Large intestine (tissue), 3 donors: Measurements from ENCODE around the gene ING3. TPM values are rescaled to one million over a fixed set of nuclear protein-coding genes. Genes with fewer than 3 reads are reported as not detected.

ENCODE experiments used
- DNase-seq, 2 donors: peaks; one replicate each; pipeline versions ENCODE4 v3.0.0 to v3.0.0-alpha.2; 2013
- H3K27ac ChIP-seq: one replicate; pipeline ENCODE4 v1.5.1; 2013; ENCODE audit warnings: low read length
- H3K27me3 ChIP-seq: 2 replicates; pipeline ENCODE4 v1.6.1; 2013; ENCODE audit warnings: low read length; ENCODE audit not compliant: control insufficient read depth, insufficient read depth
- H3K36me3 ChIP-seq: 2 replicates; pipeline ENCODE4 v1.6.1; 2013; ENCODE audit warnings: low read length; ENCODE audit not compliant: control insufficient read depth, insufficient read depth
- H3K4me1 ChIP-seq: one replicate; pipeline ENCODE4 v1.6.1; 2013; ENCODE audit warnings: low read length; ENCODE audit not compliant: control insufficient read depth, insufficient read depth
- H3K4me3 ChIP-seq: one replicate; pipeline ENCODE4 v1.5.1; 2013; ENCODE audit warnings: low read length
- H3K9me3 ChIP-seq: one replicate; pipeline ENCODE4 v1.6.1; 2013; ENCODE audit warnings: mild to moderate bottlenecking, low read depth, low read length, moderate library complexity; ENCODE audit not compliant: control insufficient read depth
- WGBS: methylation state at CpG from one replicate; pipeline ENCODE4 v1.1.5; 2013; ENCODE audit warnings: low lambda C conversion rate; ENCODE audit not compliant: insufficient coverage; 5-methylcytosine and 5-hydroxymethylcytosine counted together
- polyA plus RNA-seq: library from polyadenylated mRNA; unstranded; fragments of 120-200 nt; gene quantifications from one replicate; pipeline ENCODE4 v1.2.1, GENCODE V29; 2013

ING3 gene
- polyA plus RNA-seq, 1 donor: 22.6 TPM

DNA sequence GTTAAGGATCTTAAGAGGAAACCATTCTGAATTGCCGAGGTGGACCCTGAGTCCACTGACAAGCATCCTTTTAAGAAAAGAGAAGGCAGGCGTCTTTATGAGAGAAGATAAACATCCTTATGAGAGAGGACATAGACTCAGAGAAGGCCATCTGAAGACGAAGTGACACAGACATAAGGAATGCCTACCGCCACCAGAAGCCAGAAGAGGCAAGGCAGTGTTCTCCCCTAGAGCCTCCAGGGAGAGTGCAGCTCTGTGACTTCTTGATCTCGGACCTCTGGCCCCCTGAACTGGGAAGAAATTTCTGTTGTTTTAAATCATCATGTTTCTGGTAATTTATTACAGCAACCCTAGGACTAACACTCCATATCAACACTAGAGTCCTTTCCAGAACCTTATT lies 25.2 kb upstream of the ING3 start:
- no peak overlapping the region for H3K4me3 ChIP-seq
- no peaks in the 10 kb centered on the region for H3K27me3 ChIP-seq
- WGBS: 100% methylated on average over 2 of the region's 5 CpGs
- DNase-seq: no peak
- H3K36me3 ChIP-seq: no peaks in the 10 kb centered on the region
- no peak overlapping the region for H3K27ac ChIP-seq
- no peaks in the 10 kb centered on the region for H3K9me3 ChIP-seq
- H3K4me1 ChIP-seq: no peaks in the 10 kb centered on the region

GRCh38 chr7:120926943-120927346 lies 23.6 kb upstream of the ING3 start:
- H3K27me3 ChIP-seq: no peaks in the 10 kb centered on the region
- H3K36me3 ChIP-seq: no peaks in the 10 kb centered on the region
- WGBS: 71% methylated on average over 1 of the region's 2 CpGs

GRCh38 chr7:120927454-120928103 lies 23.0 kb upstream of the ING3 start:
- Histone ChIP-seq H3K27ac (no peak overlapping the region), H3K9me3 (no peaks in the 10 kb centered on the region), H3K27me3 (no peaks in the 10 kb centered on the region), H3K4me3 (no peak overlapping the region), H3K4me1 (no peaks in the 10 kb centered on the region), H3K36me3 (no peaks in the 10 kb centered on the region)
- no peak for DNase-seq
- 100% methylated on average over 1 of the region's 2 CpGs for WGBS

More at GRCh38 chr7:120926943-120927346, 23.6 kb upstream of the ING3 start:
- H3K9me3 ChIP-seq: no peaks in the 10 kb centered on the region
- H3K4me1 ChIP-seq: no peaks in the 10 kb centered on the region
- no peak for DNase-seq
- H3K27ac ChIP-seq: no peak overlapping the region
- no peak overlapping the region for H3K4me3 ChIP-seq

- no peak overlapping the region for H3K4me3 ChIP-seq
- H3K27me3 ChIP-seq: no peaks in the 10 kb centered on the region
- DNase-seq: no peak
- H3K36me3 ChIP-seq: no peaks in the 10 kb centered on the region
- no peak overlapping the region for H3K27ac ChIP-seq
- no peaks in the 10 kb centered on the region for H3K4me1 ChIP-seq
- no CpG with 5 or more reads among the region's 1 CpG for WGBS
- H3K9me3 ChIP-seq: no peaks in the 10 kb centered on the region
Observed at GRCh38 chr7:120931243-120931642, 19.3 kb upstream of the ING3 start.

- no peaks in the 10 kb centered on the region for H3K27me3 ChIP-seq
- peak in 1 of 2 donors; percentile 15 for DNase-seq
- WGBS: no CpG with 5 or more reads among the region's 1 CpG
Observed at GRCh38 chr7:120933475-120933874, 17.1 kb upstream of the ING3 start.

DNA sequence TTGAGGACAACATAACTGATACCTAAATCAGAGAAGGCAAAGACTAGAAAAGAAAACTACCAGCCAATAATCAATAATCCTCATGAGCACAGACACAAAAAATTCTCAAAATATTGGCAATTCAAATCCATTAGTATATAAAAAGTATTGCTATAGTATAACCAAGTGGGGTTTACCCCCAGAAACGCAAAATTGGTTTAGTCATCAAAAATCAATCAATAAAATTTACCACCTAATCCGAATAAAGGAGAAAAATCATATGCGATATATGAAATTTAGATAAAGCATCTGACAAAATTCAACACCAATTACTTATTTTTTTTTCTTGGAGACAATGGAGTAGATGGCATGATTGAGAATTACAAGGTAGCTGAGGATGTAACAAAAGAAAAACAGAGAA lies 11.2 kb upstream of the ING3 start:
- 100% methylated on average over 3 of the region's 3 CpGs for WGBS
- H3K4me1 ChIP-seq: no peaks in the 10 kb centered on the region
- H3K4me3 ChIP-seq: no peak overlapping the region
- H3K27ac ChIP-seq: no peak overlapping the region
- no peaks in the 10 kb centered on the region for H3K36me3 ChIP-seq
- no peaks in the 10 kb centered on the region for H3K27me3 ChIP-seq
- no peaks in the 10 kb centered on the region for H3K9me3 ChIP-seq
- DNase-seq: no peak

More at GRCh38 chr7:120933475-120933874, 17.1 kb upstream of the ING3 start:
- no peaks in the 10 kb centered on the region for H3K9me3 ChIP-seq
- no peaks in the 10 kb centered on the region for H3K36me3 ChIP-seq
- H3K27ac ChIP-seq: no peak overlapping the region
- no peaks in the 10 kb centered on the region for H3K4me1 ChIP-seq
- H3K4me3 ChIP-seq: no peak overlapping the region

DNA sequence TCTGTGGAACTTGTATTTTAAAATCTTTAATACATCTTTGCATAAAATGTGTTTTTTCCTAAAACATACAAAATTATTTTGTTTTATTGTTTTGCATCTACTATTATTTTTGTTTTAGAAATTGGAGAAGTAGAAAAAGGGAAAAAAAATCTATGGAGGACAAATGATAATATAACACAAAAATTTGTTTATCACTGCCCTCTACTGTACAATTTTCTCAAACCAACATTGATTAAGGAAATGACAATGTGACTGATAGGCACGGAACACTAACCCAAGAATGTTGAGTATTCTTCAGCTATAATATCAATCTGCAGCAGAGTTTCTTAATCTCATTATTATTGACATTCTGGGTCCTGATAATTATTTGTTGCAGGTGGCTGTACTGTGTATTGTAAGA lies 9.5 kb upstream of the ING3 start:
- no peak for DNase-seq
- H3K4me1 ChIP-seq: no peaks in the 10 kb centered on the region
- H3K4me3 ChIP-seq: no peak overlapping the region
- H3K27ac ChIP-seq: no peak overlapping the region
- WGBS: no CpG with 5 or more reads among the region's 1 CpG
- H3K27me3 ChIP-seq: no peaks in the 10 kb centered on the region
- no peaks in the 10 kb centered on the region for H3K9me3 ChIP-seq
- H3K36me3 ChIP-seq: no peaks in the 10 kb centered on the region

DNA sequence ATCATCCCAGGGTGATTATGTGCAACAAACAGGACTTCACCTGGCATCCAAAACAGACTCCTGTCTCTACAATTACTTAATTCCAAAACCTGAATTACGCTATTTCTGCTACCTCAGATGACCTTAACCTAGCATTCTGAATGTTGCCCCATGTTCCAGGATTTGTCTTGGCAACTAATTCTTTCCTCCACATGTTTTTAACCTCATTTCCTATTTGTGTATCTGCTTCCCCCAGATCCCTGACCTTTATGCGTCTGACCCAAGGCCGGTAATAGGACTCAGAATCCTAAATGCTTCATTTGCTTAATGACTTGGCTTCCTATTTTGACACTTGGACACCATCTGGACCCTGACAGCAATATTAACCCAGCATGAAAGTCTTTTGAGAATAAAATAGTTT lies 8.7 kb upstream of the ING3 start:
- no peaks in the 10 kb centered on the region for H3K4me1 ChIP-seq
- no peak overlapping the region for H3K27ac ChIP-seq
- WGBS: no CpG with 5 or more reads among the region's 3 CpGs
- DNase-seq: no peak
- no peaks in the 10 kb centered on the region for H3K36me3 ChIP-seq
- H3K9me3 ChIP-seq: no peaks in the 10 kb centered on the region
- H3K27me3 ChIP-seq: no peaks in the 10 kb centered on the region
- H3K4me3 ChIP-seq: no peak overlapping the region

- H3K9me3 ChIP-seq: no peaks in the 10 kb centered on the region
- no peaks in the 10 kb centered on the region for H3K4me1 ChIP-seq
- no peak overlapping the region for H3K4me3 ChIP-seq
- WGBS: no CpG with 5 or more reads among the region's 1 CpG
- H3K27ac ChIP-seq: no peak overlapping the region
- DNase-seq: no peak
- no peaks in the 10 kb centered on the region for H3K36me3 ChIP-seq
- no peaks in the 10 kb centered on the region for H3K27me3 ChIP-seq
Observed at GRCh38 chr7:120942861-120943260, 7.7 kb upstream of the ING3 start.

DNA sequence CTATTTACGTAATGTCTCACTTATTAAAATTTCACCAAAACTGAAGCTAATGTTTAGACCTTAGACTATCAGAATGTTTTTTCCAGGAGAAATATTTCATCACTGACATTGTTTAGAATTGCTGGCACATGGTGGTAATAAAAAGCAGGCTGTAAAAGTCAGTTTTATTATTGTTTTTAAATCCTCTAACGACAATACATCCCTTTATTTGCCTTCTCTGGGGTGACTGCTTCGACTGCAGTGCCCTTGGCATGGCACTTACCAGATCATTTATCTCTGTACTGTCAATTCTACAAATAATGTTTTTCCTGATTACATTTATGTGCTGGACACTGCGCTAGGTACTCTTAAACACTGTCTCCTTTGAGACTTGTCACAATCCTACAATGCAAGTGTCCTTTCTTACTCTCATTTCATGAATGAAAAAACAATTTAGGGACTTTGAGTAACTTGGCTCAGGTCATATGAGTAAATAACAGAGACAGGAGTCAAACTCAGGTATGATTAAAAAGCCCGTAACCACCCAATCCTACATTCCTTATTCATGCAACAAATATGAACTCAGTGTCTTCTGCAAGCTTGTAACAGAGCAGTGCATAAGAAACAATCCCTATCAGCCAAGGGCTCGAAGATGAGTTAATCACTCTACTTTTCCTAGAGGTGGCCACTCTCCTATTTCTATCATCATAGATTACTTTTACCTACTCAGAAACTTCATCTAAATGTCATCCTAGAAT lies 5.6 kb upstream of the ING3 start:
- DNase-seq: peak; percentile 33 to 79
- Histone ChIP-seq H3K4me3 (no peak overlapping the region), H3K36me3 (no peaks in the 10 kb centered on the region), H3K27ac (peak overlapping the region; percentile 2), H3K27me3 (no peaks in the 10 kb centered on the region), H3K4me1 (no peaks in the 10 kb centered on the region), H3K9me3 (no peaks in the 10 kb centered on the region)
- 26% methylated on average over 4 of the region's 6 CpGs for WGBS

DNA sequence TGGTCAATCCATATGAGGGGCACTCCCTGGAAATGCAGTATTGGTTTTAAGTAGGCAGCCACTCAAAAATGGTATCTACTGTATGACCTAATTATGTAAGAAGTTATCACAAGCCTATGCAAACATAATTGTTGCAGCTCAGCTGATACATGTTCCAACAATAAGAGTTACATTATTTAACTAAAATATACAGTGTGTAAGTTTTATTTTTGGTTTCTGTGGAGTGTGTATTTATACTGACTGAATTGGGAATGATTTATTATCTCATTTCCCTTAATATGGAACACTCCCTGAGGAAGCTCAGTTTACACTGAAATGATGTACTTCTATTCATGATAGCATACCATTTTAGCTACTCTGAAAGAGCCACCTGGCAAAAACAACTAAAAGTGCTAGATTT lies 2.6 kb upstream of the ING3 start:
- DNase-seq: no peak
- Histone ChIP-seq H3K4me3 (no peak overlapping the region), H3K36me3 (no peaks in the 10 kb centered on the region), H3K27ac (no peak overlapping the region), H3K9me3 (no peaks in the 10 kb centered on the region), H3K4me1 (no peaks in the 10 kb centered on the region), H3K27me3 (no peaks in the 10 kb centered on the region)
